Inferior parietal cortex (tissue), 1 donor: ENCODE data around the gene HOXC5.

Experiments used
- DNase-seq: peaks from one replicate; pipeline ENCODE4 v3.0.0-alpha.2; 2016; ENCODE audit errors: extremely low spot score

HOXC5 gene

GRCh38 chr12:54019924-54020590, 12.8 kb upstream of the HOXC5 start:
- DNase-seq, result no peak

- no peak for DNase-seq
These were observed 12.1 kb upstream of the HOXC5 start for GRCh38 chr12:54020591-54021405.

- DNase-seq, result no peak
These were observed 11.3 kb upstream of the HOXC5 start for GRCh38 chr12:54021432-54022013.

GRCh38 chr12:54022960-54023884, 9.6 kb upstream of the HOXC5 start:
- DNase-seq, result no peak

GRCh38 chr12:54024127-54024526, 8.7 kb upstream of the HOXC5 start:
- no peak for DNase-seq

GRCh38 chr12:54024581-54025305, 8.1 kb upstream of the HOXC5 start:
- DNase-seq, result no peak

- DNase-seq, result no peak
These were observed 7.1 kb upstream of the HOXC5 start for GRCh38 chr12:54025499-54026405.

- no peak for DNase-seq
These were observed 6.0 kb upstream of the HOXC5 start for GRCh38 chr12:54026640-54027441.

- no peak for DNase-seq
These were observed 5.4 kb upstream of the HOXC5 start for GRCh38 chr12:54027442-54027786.

GRCh38 chr12:54028314-54029201, 4.3 kb upstream of the HOXC5 start, which contains the start of gene HOXC6:
TSS of gene HOXC6 (plus strand) at chr12:54028440. CDS start at chr12:54028522, 82 bp downstream.
- no peak for DNase-seq

- DNase-seq, result no peak
These were observed 3.1 kb upstream of the HOXC5 start for GRCh38 chr12:54029529-54030441.

GRCh38 chr12:54030442-54030801, 2.4 kb upstream of the HOXC5 start:
- DNase-seq, result no peak

GRCh38 chr12:54030889-54031471, 1.9 kb upstream of the HOXC5 start:
- no peak for DNase-seq

GRCh38 chr12:54031480-54031879, 1.4 kb upstream of the HOXC5 start:
- no peak for DNase-seq

- no peak for DNase-seq
These were observed 697 bp upstream of the HOXC5 start for GRCh38 chr12:54032086-54032619.
